OCI-M2 (cell line): ENCODE data around the gene PTER.

ENCODE experiments used
- DNase-seq: peaks from one replicate; lab custom pipeline; 2025; ENCODE audit not compliant: unreplicated experiment; lab: John Stamatoyannopoulos, UW

Gene PTER

DNA sequence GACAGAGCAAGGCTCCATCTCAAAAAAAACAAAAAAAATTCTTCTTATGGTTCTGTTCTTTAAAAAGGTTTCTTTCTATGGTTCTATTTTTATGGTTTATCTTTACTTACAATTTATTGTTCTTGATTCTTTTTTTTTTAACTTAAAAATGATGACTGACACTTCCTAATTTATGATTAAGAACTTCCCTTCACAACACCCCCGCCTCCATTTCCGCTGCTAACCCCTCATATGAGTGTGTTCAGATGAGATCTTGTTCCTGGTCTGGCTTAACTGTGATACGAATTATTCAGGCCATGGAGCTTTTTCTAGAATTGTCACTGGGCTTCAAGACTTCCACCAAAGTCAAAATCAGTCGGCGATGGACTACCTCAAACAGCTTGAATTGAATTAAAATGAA, 33.9 kb downstream of the PTER start:
- no peak for DNase-seq

- no peak for DNase-seq
Observed at GRCh38 chr10:16472828-16473227, 36.0 kb downstream of the PTER start.

- no peak for DNase-seq
Observed at GRCh38 chr10:16477757-16478156, 40.9 kb downstream of the PTER start.

DNA sequence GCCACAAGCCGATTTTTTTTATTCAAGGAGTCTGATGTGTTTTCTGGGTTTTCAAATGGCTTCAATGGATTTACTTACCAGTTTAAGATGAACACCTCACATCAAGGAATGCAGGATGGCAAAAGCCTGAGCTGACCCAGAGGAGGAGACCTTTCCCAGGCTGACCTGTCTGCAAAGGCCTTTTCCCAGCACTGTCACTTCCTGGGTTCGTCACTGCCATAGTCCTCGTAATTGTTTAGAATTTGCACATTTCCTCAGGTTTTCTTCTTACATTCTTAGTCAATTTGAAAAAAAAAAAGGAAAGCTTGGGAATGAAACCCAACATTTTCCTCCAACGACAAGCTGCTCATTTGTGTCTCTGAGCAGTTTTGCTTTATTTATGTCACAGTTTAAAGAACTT, 42.0 kb downstream of the PTER start:
- DNase-seq: no peak

GRCh38 chr10:16481052-16481728, 44.4 kb downstream of the PTER start:
- no peak for DNase-seq

DNA sequence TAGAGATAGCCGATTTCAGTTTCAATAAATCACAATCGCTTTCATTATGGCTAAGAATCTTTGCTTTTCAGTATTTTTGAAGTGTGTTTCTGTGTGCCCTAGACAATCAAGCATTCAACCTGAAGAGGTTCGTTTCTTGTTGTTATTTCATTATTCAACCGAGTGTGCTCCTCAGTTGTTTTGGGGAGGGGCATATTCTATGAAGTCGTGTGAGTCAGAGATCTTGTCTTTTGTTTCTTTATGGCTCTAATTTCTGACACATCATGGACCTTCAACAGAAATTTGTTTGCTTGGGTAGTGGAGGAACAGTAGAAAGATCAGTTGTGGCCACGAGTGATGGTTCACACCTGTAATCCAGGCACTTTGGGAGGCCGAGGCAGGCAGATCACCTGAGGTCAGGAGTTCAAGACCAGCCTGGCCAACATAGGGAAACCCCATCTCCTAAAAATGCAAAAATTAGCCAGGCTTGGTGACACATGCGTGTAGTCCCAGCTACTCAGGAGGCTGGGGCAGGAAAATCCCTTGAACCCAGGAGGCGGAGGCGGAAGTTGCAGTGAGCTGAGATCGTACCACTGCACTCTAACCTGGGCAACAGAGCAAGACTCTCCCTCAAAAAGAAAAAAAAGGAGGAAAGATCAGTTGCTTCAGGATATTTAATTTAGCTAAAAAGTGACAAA, 46.6 kb downstream of the PTER start:
- DNase-seq: no peak

DNA sequence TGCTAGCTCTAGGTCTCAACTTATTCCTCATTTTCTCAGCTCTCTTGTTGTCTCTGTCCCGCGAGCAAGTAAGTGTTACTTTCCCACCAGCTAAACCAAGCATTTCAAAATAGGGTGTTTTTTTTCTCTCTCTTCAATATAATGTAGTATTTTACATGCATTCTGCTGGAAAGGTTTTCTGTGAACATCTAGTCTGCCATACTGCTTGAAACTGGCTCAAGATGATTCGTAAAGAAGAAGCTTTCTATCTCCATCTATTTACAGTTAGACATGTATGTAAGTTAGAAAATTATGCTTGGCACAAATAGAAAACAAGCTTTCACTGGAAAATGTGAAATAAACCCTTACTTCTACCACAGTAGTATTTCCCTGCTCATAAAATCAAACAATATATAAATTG, 53.7 kb downstream of the PTER start:
- no peak for DNase-seq

GRCh38 chr10:16491933-16492332, 55.1 kb downstream of the PTER start:
- DNase-seq: no peak

DNA sequence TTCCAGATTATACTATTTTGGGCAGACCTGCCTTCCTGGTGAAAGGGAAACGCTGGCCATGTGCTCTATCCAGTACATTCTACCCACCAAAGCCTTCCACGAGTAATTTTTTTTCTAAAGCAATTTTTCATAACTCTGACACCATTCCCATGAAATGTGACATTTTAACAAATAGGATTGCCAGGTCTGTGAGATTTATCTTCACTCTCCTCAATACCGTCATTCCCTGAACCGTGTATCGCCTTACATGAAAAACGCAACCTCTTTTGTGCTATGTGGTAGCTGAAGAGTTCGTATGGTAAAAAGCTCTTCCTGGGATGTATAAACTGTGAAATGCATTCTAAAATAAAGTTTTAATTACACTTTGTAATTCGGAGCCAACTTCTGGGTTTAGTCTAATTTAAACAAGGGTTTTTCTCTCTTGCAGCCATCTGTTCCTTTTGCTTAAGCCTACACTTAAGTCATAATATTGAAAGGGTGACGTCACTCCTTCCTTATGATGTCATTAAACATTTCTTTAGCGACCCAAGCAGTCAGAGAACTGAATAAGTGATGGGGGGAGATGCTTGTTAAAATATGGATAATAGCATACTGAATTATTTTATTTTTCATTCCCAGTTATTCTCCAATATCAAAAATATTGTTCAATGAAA, 57.2 kb downstream of the PTER start:
- no peak for DNase-seq

GRCh38 chr10:16497911-16498310, 61.1 kb downstream of the PTER start:
- no peak for DNase-seq

- no peak for DNase-seq
Observed at GRCh38 chr10:16505161-16505560, 68.4 kb downstream of the PTER start.

GRCh38 chr10:16509996-16510395, 73.2 kb downstream of the PTER start:
- DNase-seq: no peak

DNA sequence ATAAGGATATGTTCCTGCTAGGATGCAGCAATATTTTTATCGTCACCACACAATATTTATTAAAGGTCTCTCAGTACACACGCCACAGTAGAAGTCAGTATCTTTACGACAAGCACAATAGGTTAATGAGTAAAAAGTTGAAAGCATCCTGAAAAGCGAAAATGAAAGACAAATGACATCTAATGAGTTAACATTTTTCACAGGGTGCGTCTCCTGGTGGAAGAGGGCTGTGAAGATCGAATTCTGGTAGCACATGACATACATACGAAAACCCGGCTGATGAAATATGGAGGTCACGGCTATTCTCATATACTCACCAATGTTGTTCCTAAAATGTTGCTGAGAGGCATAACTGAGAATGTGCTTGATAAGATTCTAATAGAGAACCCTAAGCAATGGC, 74.0 kb downstream of the PTER start:
- DNase-seq: no peak

- DNase-seq: no peak
Observed at GRCh38 chr10:16518822-16519221, 82.0 kb downstream of the PTER start.

DNA sequence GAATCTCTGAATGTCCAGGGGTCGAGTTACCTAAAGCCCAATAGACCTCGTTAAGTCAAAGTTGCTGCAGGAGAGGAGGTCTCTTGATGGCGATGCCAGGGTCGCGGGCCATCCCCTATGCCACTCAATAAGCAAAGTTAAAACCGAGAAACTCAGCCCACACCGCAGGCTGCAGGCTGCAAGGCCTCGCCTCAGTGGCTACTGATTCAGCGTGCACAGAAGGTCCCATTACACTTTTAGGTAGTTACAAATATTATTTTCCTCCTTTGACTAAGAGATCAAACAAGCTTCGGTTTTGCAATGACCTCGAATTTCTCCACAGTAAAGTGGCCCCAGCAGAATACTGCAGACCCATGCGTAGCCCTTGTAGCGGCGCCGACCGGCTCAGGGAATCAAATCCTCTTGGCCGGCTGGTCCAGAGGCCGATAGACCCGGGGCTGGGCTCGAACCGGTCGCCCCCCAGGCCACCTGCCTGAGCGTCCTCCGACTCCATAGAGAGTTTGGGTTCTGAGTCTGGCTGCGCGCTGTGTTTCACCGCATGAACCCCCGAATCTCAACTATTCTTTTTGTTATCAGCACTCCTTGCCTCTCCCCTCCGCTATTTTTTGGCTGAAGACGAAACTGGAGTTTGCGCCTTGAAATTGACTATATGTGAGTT, 82.6 kb downstream of the PTER start:
- DNase-seq: no peak

- DNase-seq: no peak
Observed at GRCh38 chr10:16519908-16520861, 83.4 kb downstream of the PTER start.

GRCh38 chr10:16520900-16521299, 84.1 kb downstream of the PTER start:
- DNase-seq: no peak

GRCh38 chr10:16521311-16522016, 84.7 kb downstream of the PTER start, which contains the start of gene C1QL3:
TSS of gene C1QL3 (minus strand) at chr10:16521879. CDS start at chr10:16521065, 814 bp downstream.
- no peak for DNase-seq

- no peak for DNase-seq
Observed at GRCh38 chr10:16527452-16527851, 90.6 kb downstream of the PTER start.

GRCh38 chr10:16529853-16530252, 93.0 kb downstream of the PTER start:
- no peak for DNase-seq
